GM21723 (cell line): ENCODE data around the gene CXorf58.
"Not testable (repeated sequence)": the region's sequence is repeated elsewhere in the genome, so short reads cannot be mapped to it uniquely, and the experiment has no call there.

Experiments
- ATAC-seq: cut with Tn5 transposase; IDR thresholded peaks from one replicate; pipeline ENCODE4 v1.9.1; 2021; ENCODE audit warnings: mild to moderate bottlenecking, moderate library complexity; ENCODE audit not compliant: unreplicated experiment

The CXorf58 gene

GRCh38 chrX:23907498-23908218, at the start of gene CXorf58, which contains the start of gene APOO:
Gene CXorf58, plus strand, starts transcription at chrX:23908006. Its CDS starts 2,297 bp downstream, at chrX:23910303.
Gene APOO, minus strand, starts transcription at chrX:23907938. Its CDS starts 236 bp downstream, at chrX:23907702.
- ATAC-seq, result peak; percentile 93

- not testable (repeated sequence) for ATAC-seq
These were observed 48.6 kb upstream of the CXorf58 start for GRCh38 chrX:23859238-23859637.

GRCh38 chrX:23861215-23861896, 46.5 kb upstream of the CXorf58 start:
- no peak for ATAC-seq

- not testable (repeated sequence) for ATAC-seq
These were observed 45.9 kb upstream of the CXorf58 start for GRCh38 chrX:23861952-23862351.

GRCh38 chrX:23864742-23865326, 43.0 kb upstream of the CXorf58 start:
- no peak for ATAC-seq

- ATAC-seq, result no peak
These were observed 37.8 kb upstream of the CXorf58 start for GRCh38 chrX:23870041-23870440.

- ATAC-seq, result no peak
These were observed 35.8 kb upstream of the CXorf58 start for GRCh38 chrX:23871905-23872546.

- ATAC-seq, result no peak
These were observed 28.3 kb upstream of the CXorf58 start for GRCh38 chrX:23879380-23880090.

GRCh38 chrX:23883737-23884354, 24.0 kb upstream of the CXorf58 start:
- ATAC-seq, result no peak

GRCh38 chrX:23884427-23885024, 23.3 kb upstream of the CXorf58 start:
- no peak for ATAC-seq

GRCh38 chrX:23885803-23886202, 22.0 kb upstream of the CXorf58 start:
- ATAC-seq, result no peak

- no peak for ATAC-seq
These were observed 20.4 kb upstream of the CXorf58 start for GRCh38 chrX:23887451-23887850.

GRCh38 chrX:23887918-23888317, 19.9 kb upstream of the CXorf58 start:
- ATAC-seq, result no peak

- ATAC-seq, result no peak
These were observed 18.8 kb upstream of the CXorf58 start for GRCh38 chrX:23888887-23889501.

GRCh38 chrX:23890933-23891332, 16.9 kb upstream of the CXorf58 start:
- ATAC-seq, result no peak

GRCh38 chrX:23894993-23895392, 12.8 kb upstream of the CXorf58 start:
- not testable (repeated sequence) for ATAC-seq

GRCh38 chrX:23896539-23896938, 11.3 kb upstream of the CXorf58 start:
- ATAC-seq, result not testable (repeated sequence)

- ATAC-seq, result no peak
These were observed 10.8 kb upstream of the CXorf58 start for GRCh38 chrX:23896981-23897380.

GRCh38 chrX:23898412-23898959, 9.3 kb upstream of the CXorf58 start:
- ATAC-seq, result no peak
